ENCODE measurements around the gene NKD1. TPM values are rescaled to one million over a fixed set of nuclear protein-coding genes. Genes with fewer than 3 reads are reported as not detected.

Gene NKD1
- total RNA-seq, 1 donor from 2014 or later: 0.43 TPM

GRCh38 chr16:50585331-50585776, 37.2 kb downstream of the NKD1 start:
- DNase-seq (ENCODE audit: extremely low spot score, unreplicated experiment): no peak
- Mint-ChIP-seq H3K27me3 (ENCODE audit: unreplicated experiment) (peaks cover 3% of the 10 kb centered on the region), H3K27ac (ENCODE audit: unreplicated experiment) (no peak overlapping the region), H3K4me1 (ENCODE audit: unreplicated experiment) (no peaks in the 10 kb centered on the region), H3K9me3 (ENCODE audit: unreplicated experiment) (no peaks in the 10 kb centered on the region), H3K4me3 (ENCODE audit: unreplicated experiment) (no peak overlapping the region), H3K36me3 (ENCODE audit: unreplicated experiment) (no peaks in the 10 kb centered on the region)
- TF ChIP-seq, protein P1, sequence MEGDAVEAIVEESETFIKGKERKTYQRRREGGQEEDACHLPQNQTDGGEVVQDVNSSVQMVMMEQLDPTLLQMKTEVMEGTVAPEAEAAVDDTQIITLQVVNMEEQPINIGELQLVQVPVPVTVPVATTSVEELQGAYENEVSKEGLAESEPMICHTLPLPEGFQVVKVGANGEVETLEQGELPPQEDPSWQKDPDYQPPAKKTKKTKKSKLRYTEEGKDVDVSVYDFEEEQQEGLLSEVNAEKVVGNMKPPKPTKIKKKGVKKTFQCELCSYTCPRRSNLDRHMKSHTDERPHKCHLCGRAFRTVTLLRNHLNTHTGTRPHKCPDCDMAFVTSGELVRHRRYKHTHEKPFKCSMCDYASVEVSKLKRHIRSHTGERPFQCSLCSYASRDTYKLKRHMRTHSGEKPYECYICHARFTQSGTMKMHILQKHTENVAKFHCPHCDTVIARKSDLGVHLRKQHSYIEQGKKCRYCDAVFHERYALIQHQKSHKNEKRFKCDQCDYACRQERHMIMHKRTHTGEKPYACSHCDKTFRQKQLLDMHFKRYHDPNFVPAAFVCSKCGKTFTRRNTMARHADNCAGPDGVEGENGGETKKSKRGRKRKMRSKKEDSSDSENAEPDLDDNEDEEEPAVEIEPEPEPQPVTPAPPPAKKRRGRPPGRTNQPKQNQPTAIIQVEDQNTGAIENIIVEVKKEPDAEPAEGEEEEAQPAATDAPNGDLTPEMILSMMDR (IDR thresholded peaks at IDR 0.05): no peak

- peaks cover 3% of the 10 kb centered on the region for H3K27me3 Mint-ChIP-seq (ENCODE audit: unreplicated experiment)
- no peak overlapping the region for H3K27ac Mint-ChIP-seq (ENCODE audit: unreplicated experiment)
- no peaks in the 10 kb centered on the region for H3K9me3 Mint-ChIP-seq (ENCODE audit: unreplicated experiment)
- H3K4me3 Mint-ChIP-seq (ENCODE audit: unreplicated experiment): no peak overlapping the region
- TF ChIP-seq, protein P1 (IDR thresholded peaks at IDR 0.05): no peak
- no peaks in the 10 kb centered on the region for H3K36me3 Mint-ChIP-seq (ENCODE audit: unreplicated experiment)
- no peak for DNase-seq (ENCODE audit: extremely low spot score, unreplicated experiment)
- no peaks in the 10 kb centered on the region for H3K4me1 Mint-ChIP-seq (ENCODE audit: unreplicated experiment)
These were observed 39.3 kb downstream of the NKD1 start for GRCh38 chr16:50587543-50587942.

- no peaks in the 10 kb centered on the region for H3K4me1 Mint-ChIP-seq (ENCODE audit: unreplicated experiment)
- TF ChIP-seq, protein P1 (IDR thresholded peaks at IDR 0.05): no peak
- H3K27ac Mint-ChIP-seq (ENCODE audit: unreplicated experiment): no peak overlapping the region
- DNase-seq (ENCODE audit: extremely low spot score, unreplicated experiment): no peak
- no peaks in the 10 kb centered on the region for H3K9me3 Mint-ChIP-seq (ENCODE audit: unreplicated experiment)
- no peak overlapping the region for H3K4me3 Mint-ChIP-seq (ENCODE audit: unreplicated experiment)
- H3K36me3 Mint-ChIP-seq (ENCODE audit: unreplicated experiment): no peaks in the 10 kb centered on the region
- H3K27me3 Mint-ChIP-seq (ENCODE audit: unreplicated experiment): peaks cover 3% of the 10 kb centered on the region
These were observed 40.1 kb downstream of the NKD1 start for GRCh38 chr16:50588276-50588675.

GRCh38 chr16:50591209-50591608, 43.0 kb downstream of the NKD1 start:
- Mint-ChIP-seq H3K4me1 (ENCODE audit: unreplicated experiment) (no peaks in the 10 kb centered on the region), H3K27ac (ENCODE audit: unreplicated experiment) (no peak overlapping the region), H3K27me3 (ENCODE audit: unreplicated experiment) (peaks cover 3% of the 10 kb centered on the region), H3K4me3 (ENCODE audit: unreplicated experiment) (no peak overlapping the region), H3K9me3 (ENCODE audit: unreplicated experiment) (no peaks in the 10 kb centered on the region), H3K36me3 (ENCODE audit: unreplicated experiment) (no peaks in the 10 kb centered on the region)
- DNase-seq (ENCODE audit: extremely low spot score, unreplicated experiment): no peak
- TF ChIP-seq, protein P1 (IDR thresholded peaks at IDR 0.05): no peak

- H3K4me1 Mint-ChIP-seq (ENCODE audit: unreplicated experiment): no peaks in the 10 kb centered on the region
- no peaks in the 10 kb centered on the region for H3K9me3 Mint-ChIP-seq (ENCODE audit: unreplicated experiment)
- H3K36me3 Mint-ChIP-seq (ENCODE audit: unreplicated experiment): no peaks in the 10 kb centered on the region
- DNase-seq (ENCODE audit: extremely low spot score, unreplicated experiment): no peak
- no peak overlapping the region for H3K4me3 Mint-ChIP-seq (ENCODE audit: unreplicated experiment)
- TF ChIP-seq, protein P1 (IDR thresholded peaks at IDR 0.05): no peak
- H3K27ac Mint-ChIP-seq (ENCODE audit: unreplicated experiment): no peak overlapping the region
- peaks cover 9% of the 10 kb centered on the region for H3K27me3 Mint-ChIP-seq (ENCODE audit: unreplicated experiment)
These were observed 43.9 kb downstream of the NKD1 start for GRCh38 chr16:50591800-50592771.
